Measurements from ENCODE around the gene PSRC1.

Gene PSRC1

DNA sequence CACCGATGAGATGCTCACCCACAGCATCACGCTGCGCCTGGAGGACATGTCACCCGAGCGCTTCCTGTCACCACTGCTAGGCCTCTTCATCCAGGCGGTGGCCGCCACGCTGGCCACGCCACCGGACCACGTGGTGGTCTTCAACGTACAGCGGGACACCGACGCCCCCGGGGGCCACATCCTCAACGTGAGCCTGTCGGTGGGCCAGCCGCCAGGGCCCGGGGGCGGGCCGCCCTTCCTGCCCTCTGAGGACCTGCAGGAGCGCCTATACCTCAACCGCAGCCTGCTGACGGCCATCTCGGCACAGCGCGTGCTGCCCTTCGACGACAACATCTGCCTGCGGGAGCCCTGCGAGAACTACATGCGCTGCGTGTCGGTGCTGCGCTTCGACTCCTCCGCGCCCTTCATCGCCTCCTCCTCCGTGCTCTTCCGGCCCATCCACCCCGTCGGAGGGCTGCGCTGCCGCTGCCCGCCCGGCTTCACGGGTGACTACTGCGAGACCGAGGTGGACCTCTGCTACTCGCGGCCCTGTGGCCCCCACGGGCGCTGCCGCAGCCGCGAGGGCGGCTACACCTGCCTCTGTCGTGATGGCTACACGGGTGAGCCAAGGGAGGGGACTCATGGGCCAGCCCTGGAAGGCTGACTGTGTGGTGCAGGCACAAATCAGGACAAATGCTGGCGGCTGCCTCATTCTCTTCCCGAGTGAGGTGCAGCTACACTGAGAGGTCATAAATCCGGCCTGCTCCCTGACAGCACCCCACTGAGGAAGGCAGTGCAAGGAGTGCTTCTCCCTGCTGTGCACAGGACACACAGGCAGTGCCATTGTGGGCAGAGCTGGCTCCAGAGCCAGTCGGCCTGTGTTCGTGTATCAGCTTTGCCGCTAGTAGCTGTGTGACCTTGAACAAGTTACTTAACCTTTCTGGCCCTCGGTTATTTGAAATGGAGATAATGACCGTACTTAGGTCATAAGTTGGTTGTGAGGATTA, 24.2 kb downstream of the PSRC1 start:
- no peak for DNase-seq (ENCODE audit: low read depth in 2 of 2)

GRCh38 chr1:109257682-109258421, 25.1 kb downstream of the PSRC1 start:
- no peak for DNase-seq (ENCODE audit: low read depth in 2 of 2)

GRCh38 chr1:109256971-109257681, 25.8 kb downstream of the PSRC1 start:
- no peak for DNase-seq (ENCODE audit: low read depth in 2 of 2)

DNA sequence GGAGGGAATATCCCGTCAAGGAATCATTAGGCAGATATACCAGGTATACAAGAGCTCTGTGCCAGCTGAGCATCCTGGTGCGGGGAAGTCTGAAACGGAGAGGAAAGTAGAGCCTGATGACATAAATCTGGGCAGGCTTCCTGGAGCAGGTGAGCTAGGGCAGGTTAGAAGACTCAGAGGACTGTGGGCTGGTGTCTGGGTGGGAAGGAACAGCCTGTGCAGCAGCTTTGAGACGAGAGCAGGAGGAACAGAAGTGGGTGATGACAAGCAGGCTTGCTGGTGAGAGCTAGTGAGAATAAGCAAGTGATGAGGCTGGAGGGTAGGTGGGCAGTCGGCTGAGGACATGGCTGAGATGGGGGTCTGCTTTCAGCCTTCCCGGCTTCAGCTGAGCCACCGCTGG, 26.9 kb downstream of the PSRC1 start:
- no peak for DNase-seq (ENCODE audit: low read depth in 2 of 2)

GRCh38 chr1:109255678-109256077, 27.3 kb downstream of the PSRC1 start:
- no peak for DNase-seq (ENCODE audit: low read depth in 2 of 2)

GRCh38 chr1:109255097-109255651, 27.8 kb downstream of the PSRC1 start:
- DNase-seq (ENCODE audit: low read depth in 2 of 2): no peak

GRCh38 chr1:109254621-109255096, 28.3 kb downstream of the PSRC1 start:
- no peak for DNase-seq (ENCODE audit: low read depth in 2 of 2)

DNA sequence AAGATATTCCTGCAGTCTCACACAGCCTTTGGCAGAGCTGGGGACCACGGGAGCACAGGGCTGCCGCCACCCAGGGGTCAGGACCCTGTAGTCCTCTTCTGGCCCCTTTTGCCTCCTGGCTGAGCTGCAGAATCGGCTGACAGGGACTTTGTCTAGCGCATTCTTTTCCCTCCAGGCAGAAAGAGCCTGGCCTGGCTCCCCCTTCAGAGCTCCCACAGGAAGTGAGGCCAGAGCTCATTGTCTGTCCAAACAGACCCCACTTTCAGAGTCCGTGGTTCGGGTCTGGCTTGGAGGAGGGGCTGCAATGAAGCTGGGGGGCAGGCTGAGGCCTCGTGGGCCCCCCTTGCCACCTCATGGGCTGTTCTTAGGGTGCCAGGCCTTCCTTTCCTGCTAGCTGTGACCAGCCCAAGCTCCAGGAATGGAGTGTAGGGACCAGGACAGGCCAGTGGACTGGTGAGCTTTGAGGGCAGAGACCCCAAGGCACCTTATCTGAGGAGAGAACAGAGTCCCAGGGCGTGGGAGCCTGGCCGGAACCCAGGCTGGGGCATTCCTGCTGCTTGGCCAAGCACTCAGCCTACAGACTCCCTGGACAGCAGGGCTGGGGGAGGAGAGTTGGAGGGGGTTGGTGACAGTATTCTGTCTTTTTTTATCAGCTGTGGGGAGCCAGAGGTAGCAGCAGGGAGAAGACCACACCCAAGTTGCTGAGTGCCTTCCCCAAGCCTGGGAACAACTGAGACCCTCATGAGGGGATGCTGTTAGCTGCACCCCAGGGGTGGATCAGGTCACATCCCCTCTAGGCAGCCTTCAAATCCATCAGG, 28.9 kb downstream of the PSRC1 start:
- no peak for DNase-seq (ENCODE audit: low read depth in 2 of 2)

DNA sequence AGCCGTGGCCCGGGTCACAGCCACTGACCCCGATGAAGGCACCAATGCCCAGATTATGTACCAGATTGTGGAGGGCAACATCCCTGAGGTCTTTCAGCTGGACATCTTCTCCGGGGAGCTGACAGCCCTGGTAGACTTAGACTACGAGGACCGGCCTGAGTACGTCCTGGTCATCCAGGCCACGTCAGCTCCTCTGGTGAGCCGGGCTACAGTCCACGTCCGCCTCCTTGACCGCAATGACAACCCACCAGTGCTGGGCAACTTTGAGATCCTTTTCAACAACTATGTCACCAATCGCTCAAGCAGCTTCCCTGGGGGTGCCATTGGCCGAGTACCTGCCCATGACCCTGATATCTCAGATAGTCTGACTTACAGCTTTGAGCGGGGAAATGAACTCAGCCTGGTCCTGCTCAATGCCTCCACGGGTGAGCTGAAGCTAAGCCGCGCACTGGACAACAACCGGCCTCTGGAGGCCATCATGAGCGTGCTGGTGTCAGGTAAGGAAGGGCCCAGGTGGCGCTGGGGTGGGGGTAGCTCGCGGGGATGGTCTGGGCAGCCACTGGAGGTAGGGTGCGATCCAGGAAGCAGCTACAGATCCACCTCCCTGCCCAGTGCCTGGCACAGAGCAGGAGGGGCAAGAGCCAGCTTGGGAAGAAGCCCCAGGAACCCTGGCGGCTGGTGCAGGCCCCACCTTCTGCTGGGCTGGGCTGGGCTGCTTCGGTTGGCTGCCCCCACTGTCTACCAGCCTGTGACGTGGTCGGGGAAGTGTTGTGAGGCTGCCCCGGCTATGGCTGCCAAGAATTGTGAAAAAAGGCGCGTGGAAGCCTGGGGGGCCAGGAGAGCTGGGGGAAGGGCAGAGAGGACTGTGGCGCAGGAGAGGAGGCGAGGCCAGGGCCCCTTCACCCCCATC, 29.8 kb downstream of the PSRC1 start:
- no peak for DNase-seq (ENCODE audit: low read depth in 2 of 2)

DNA sequence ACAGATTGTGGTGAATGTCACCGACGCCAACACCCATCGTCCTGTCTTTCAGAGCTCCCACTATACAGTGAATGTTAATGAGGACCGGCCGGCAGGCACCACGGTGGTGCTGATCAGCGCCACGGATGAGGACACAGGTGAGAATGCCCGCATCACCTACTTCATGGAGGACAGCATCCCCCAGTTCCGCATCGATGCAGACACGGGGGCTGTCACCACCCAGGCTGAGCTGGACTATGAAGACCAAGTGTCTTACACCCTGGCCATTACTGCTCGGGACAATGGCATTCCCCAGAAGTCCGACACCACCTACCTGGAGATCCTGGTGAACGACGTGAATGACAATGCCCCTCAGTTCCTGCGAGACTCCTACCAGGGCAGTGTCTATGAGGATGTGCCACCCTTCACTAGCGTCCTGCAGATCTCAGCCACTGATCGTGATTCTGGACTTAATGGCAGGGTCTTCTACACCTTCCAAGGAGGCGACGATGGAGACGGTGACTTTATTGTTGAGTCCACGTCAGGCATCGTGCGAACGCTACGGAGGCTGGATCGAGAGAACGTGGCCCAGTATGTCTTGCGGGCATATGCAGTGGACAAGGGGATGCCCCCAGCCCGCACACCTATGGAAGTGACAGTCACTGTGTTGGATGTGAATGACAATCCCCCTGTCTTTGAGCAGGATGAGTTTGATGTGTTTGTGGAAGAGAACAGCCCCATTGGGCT, 30.6 kb downstream of the PSRC1 start:
- no peak for DNase-seq (ENCODE audit: low read depth in 2 of 2)

DNA sequence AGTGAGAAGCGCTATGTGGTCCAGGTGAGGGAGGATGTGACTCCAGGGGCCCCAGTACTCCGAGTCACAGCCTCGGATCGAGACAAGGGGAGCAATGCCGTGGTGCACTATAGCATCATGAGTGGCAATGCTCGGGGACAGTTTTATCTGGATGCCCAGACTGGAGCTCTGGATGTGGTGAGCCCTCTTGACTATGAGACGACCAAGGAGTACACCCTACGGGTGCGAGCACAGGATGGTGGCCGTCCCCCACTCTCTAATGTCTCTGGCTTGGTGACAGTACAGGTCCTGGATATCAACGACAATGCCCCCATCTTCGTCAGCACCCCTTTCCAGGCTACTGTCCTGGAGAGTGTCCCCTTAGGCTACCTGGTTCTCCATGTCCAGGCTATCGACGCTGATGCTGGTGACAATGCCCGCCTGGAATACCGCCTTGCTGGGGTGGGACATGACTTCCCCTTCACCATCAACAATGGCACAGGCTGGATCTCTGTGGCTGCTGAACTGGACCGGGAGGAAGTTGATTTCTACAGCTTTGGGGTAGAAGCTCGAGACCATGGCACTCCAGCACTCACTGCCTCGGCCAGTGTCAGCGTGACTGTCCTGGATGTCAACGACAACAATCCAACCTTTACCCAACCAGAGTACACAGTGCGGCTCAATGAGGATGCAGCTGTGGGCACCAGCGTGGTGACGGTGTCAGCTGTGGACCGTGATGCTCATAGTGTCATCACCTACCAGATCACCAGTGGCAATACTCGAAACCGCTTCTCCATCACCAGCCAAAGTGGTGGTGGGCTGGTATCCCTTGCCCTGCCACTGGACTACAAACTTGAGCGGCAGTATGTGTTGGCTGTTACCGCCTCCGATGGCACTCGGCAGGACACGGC, 31.4 kb downstream of the PSRC1 start:
- no peak for DNase-seq (ENCODE audit: low read depth in 2 of 2)

DNA sequence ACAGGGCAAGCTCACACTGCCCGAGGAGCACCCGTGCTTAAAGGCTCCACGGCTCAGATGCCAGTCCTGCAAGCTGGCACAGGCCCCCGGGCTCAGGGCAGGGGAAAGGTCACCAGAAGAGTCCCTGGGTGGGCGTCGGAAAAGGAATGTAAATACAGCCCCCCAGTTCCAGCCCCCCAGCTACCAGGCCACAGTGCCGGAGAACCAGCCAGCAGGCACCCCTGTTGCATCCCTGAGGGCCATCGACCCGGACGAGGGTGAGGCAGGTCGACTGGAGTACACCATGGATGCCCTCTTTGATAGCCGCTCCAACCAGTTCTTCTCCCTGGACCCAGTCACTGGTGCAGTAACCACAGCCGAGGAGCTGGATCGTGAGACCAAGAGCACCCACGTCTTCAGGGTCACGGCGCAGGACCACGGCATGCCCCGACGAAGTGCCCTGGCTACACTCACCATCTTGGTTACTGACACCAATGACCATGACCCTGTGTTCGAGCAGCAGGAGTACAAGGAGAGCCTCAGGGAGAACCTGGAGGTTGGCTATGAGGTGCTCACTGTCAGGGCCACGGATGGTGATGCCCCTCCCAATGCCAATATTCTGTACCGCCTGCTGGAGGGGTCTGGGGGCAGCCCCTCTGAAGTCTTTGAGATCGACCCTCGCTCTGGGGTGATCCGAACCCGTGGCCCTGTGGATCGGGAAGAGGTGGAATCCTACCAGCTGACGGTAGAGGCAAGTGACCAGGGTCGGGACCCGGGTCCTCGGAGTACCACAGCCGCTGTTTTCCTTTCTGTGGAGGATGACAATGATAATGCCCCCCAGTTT, 32.3 kb downstream of the PSRC1 start:
- no peak for DNase-seq (ENCODE audit: low read depth in 2 of 2)

DNA sequence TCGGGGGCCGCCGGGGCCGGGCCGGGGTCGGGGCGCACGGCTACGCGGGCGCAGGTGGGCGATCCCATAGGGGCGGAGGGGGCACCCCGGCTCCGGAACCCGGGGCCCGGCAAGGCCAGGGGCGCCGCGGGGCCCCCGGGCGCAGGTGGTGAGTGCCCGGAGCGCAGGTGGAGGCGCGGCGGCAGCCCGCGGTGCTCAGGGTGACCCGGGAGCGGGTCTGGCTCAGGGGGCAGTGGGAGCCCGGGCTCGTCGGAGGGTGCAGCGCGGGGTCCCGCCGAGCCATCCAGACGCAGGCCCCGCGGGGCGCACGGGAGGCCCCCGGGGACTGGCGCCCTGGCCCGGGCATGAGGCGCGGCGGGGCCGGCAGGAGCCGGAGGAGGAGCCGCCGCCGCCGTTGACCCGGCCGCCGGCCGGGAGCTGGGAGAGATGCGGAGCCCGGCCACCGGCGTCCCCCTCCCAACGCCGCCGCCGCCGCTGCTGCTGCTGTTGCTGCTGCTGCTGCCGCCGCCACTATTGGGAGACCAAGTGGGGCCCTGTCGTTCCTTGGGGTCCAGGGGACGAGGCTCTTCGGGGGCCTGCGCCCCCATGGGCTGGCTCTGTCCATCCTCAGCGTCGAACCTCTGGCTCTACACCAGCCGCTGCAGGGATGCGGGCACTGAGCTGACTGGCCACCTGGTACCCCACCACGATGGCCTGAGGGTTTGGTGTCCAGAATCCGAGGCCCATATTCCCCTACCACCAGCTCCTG, 33.1 kb downstream of the PSRC1 start:
- DNase-seq (ENCODE audit: low read depth in 2 of 2): no peak

GRCh38 chr1:109248797-109249629, 33.9 kb downstream of the PSRC1 start, which contains the start of gene CELSR2:
Gene CELSR2 (plus strand): TSS chr1:109249539. CDS start chr1:109250080, 541 bp downstream.
- peak; percentile 29 to 44 for DNase-seq (ENCODE audit: low read depth in 2 of 2)

GRCh38 chr1:109248444-109248796, 34.5 kb downstream of the PSRC1 start:
- no peak for DNase-seq (ENCODE audit: low read depth in 2 of 2)
